Midbrain (tissue), 1 donor: ENCODE data around the gene SPINK4.

ENCODE experiments used
- DNase-seq: peaks from one replicate; lab custom pipeline; 2025; lab: John Stamatoyannopoulos, UW

SPINK4 gene

GRCh38 chr9:33291901-33292300 lies 51.9 kb downstream of the SPINK4 start:
- DNase-seq, result no peak

GRCh38 chr9:33293782-33294181 lies 53.8 kb downstream of the SPINK4 start:
- no peak for DNase-seq

GRCh38 chr9:33294670-33295432 lies 54.9 kb downstream of the SPINK4 start:
- DNase-seq, result no peak

GRCh38 chr9:33295571-33295970 lies 55.6 kb downstream of the SPINK4 start:
- DNase-seq, result no peak

GRCh38 chr9:33297432-33297831 lies 57.5 kb downstream of the SPINK4 start:
- DNase-seq, result peak; percentile 39
